ENCODE results near the gene SNX21. TPM values are rescaled to one million over a fixed set of nuclear protein-coding genes. Genes with fewer than 3 reads are reported as not detected.
"Not testable (repeated sequence)": the region's sequence is repeated elsewhere in the genome, so short reads cannot be mapped to it uniquely, and the experiment has no call there.

Gene SNX21
- total RNA-seq, 1 donor from 2014 or later = 26.6 TPM

GRCh38 chr20:45874104-45874481 lies 40.5 kb downstream of the SNX21 start:
- not testable (repeated sequence) for H3K4me1 ChIP-seq (ENCODE audit: control insufficient read depth in 3 of 3, insufficient read depth in 3 of 3, low read length in 3 of 3); H3K27ac ChIP-seq (ENCODE audit: low read depth, low read length); H3K27me3 ChIP-seq (ENCODE audit: control insufficient read depth in 3 of 3, insufficient read depth in 3 of 3, low read length in 3 of 3); H3K4me3 ChIP-seq (ENCODE audit: low read length in 3 of 3); H3K9ac ChIP-seq (ENCODE audit: low read depth in 1 of 3, low read length in 3 of 3); H3K9me3 ChIP-seq (ENCODE audit: control insufficient read depth in 3 of 3, low read length in 3 of 3)
- H3K36me3 ChIP-seq (ENCODE audit: control insufficient read depth in 3 of 3, insufficient read depth in 3 of 3, low read length in 3 of 3) = peaks cover 20 to 26% (median 21%) of the 10 kb centered on the region in 3 donors

GRCh38 chr20:45874576-45874975 lies 41.0 kb downstream of the SNX21 start:
- no peaks in the 10 kb centered on the region for H3K27me3 ChIP-seq (ENCODE audit: control insufficient read depth in 3 of 3, insufficient read depth in 3 of 3, low read length in 3 of 3)
- no peak overlapping the region for H3K27ac ChIP-seq (ENCODE audit: low read depth, low read length)
- no peak overlapping the region for H3K9ac ChIP-seq (ENCODE audit: low read depth in 1 of 3, low read length in 3 of 3)
- no peak overlapping the region for H3K4me3 ChIP-seq (ENCODE audit: low read length in 3 of 3)
- no peaks in the 10 kb centered on the region for H3K4me1 ChIP-seq (ENCODE audit: control insufficient read depth in 3 of 3, insufficient read depth in 3 of 3, low read length in 3 of 3)
- peaks cover 20 to 26% (median 21%) of the 10 kb centered on the region in 3 donors for H3K36me3 ChIP-seq (ENCODE audit: control insufficient read depth in 3 of 3, insufficient read depth in 3 of 3, low read length in 3 of 3)
- no peaks in the 10 kb centered on the region for H3K9me3 ChIP-seq (ENCODE audit: control insufficient read depth in 3 of 3, low read length in 3 of 3)

DNA sequence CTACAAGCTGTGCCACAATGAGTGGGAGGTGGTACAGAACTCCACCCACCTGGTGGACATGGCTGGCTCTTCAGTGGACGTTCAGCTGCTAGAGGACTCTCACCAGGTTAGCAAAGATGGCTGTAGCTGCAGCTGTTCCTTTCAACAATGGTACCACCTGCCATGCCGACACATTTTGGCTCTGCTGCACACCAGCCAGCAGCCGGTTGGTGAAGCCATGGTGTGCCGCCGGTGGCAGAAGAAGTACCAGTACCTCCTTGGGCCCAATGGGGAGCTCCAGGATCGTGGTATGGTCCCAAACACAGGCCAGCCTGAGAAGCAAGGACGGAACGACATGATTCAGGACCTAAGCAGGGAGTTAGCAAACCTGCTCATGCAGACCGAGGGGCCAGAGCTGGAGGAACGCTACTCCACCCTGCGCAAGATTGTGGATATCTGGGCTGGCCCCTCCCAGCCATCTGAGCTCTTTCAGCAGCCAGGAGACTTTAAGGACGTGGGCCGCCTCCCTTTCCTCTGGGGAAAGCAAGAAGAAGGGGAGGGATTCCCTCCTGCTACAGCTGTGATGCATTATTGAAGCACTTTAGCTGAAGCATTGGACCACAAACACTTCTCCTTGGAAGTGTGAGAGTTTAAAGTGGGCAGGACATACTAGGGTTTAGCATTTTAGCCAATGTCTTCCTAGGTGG lies 44.6 kb downstream of the SNX21 start:
- Histone ChIP-seq H3K9me3 (ENCODE audit: control insufficient read depth in 3 of 3, low read length in 3 of 3) (no peaks in the 10 kb centered on the region), H3K4me1 (ENCODE audit: control insufficient read depth in 3 of 3, insufficient read depth in 3 of 3, low read length in 3 of 3) (peaks cover 11 to 16% (median 13%) of the 10 kb centered on the region in 3 donors), H3K27ac (ENCODE audit: low read depth, low read length) (no peak overlapping the region), H3K4me3 (ENCODE audit: low read length in 3 of 3) (no peak overlapping the region), H3K9ac (ENCODE audit: low read depth in 1 of 3, low read length in 3 of 3) (peak overlapping the region in 1 of 3 donors; percentile 25), H3K27me3 (ENCODE audit: control insufficient read depth in 3 of 3, insufficient read depth in 3 of 3, low read length in 3 of 3) (no peaks in the 10 kb centered on the region), H3K36me3 (ENCODE audit: control insufficient read depth in 3 of 3, insufficient read depth in 3 of 3, low read length in 3 of 3) (peaks cover 25 to 28% (median 26%) of the 10 kb centered on the region in 3 donors)

DNA sequence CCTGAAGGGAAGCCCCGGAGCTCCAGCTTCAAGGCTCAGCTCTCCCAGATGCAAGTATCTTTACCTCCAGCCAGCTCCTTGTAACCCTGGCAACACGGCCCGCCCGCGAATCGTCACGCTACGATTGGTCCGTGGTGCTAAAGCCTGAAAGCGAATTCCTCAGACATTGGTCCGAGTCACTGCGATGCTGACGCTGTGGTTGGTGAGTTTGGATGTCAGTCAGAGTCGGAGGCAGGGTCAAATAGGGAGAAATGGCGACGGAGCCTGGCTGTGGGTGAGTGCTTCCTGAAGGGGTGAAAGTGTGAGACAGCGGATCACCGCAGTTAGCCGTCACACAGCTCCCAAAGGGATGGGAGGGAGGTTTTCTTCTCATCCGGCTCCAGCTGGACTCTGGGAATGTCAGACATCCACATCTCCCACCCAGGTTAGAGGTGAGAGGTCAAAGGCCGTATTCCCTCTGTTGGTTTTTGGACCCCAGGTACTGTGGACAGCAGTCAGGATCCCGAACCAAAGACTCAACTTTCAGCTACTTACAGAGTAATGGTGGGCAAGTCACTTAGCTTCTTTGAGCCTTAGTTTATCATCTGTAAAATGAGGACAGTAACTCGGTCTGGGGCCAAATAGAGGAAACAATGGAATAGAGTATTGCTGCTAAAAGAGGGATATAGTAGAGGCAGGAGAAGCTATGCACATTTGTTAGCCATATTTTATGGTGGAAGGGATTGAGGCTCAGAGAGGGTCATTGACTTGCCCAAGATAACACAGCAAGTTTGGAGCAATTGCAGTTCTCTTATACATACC lies 47.6 kb downstream of the SNX21 start, which contains the start of gene ZSWIM1:
Gene ZSWIM1, plus strand, starts transcription at position 240 of the 801 bp plus-strand sequence. CDS start 1,366 bp downstream, outside the sequence.
- peak within 1 kb of the TSS; percentile 76 to 99 (median 96) for H3K9ac ChIP-seq (ENCODE audit: low read depth in 1 of 3, low read length in 3 of 3)
- no peaks in the 10 kb centered on the region for H3K27me3 ChIP-seq (ENCODE audit: control insufficient read depth in 3 of 3, insufficient read depth in 3 of 3, low read length in 3 of 3)
- H3K36me3 ChIP-seq (ENCODE audit: control insufficient read depth in 3 of 3, insufficient read depth in 3 of 3, low read length in 3 of 3) = peaks cover 33 to 37% (median 35%) of the 10 kb centered on the region in 3 donors

DNA sequence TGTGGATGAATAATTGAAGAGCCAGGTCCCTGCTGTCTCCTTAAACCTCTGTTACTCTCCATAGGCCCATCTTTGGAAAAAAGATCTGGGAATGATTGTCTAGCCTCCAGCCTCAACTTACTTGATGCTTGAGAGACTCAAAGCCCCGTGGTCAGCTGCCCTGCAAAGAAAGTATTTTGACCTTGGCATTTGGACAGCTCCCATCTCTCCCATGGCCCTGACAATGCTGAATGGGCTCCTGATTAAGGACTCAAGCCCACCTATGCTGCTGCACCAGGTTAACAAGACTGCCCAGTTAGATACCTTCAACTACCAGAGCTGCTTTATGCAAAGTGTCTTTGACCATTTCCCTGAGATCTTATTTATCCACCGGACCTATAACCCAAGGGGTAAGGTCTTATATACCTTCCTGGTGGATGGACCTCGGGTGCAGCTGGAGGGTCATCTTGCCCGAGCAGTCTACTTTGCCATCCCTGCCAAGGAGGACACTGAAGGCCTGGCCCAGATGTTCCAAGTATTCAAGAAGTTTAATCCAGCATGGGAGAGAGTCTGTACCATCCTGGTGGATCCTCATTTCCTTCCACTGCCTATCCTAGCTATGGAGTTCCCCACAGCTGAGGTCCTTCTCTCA lies 49.0 kb downstream of the SNX21 start:
- peak overlapping the region in 1 of 3 donors; percentile 8 for H3K9ac ChIP-seq (ENCODE audit: low read depth in 1 of 3, low read length in 3 of 3)
- no peak overlapping the region for H3K4me3 ChIP-seq (ENCODE audit: low read length in 3 of 3)
- H3K4me1 ChIP-seq (ENCODE audit: control insufficient read depth in 3 of 3, insufficient read depth in 3 of 3, low read length in 3 of 3) = peaks cover 20 to 34% (median 23%) of the 10 kb centered on the region in 3 donors
- no peaks in the 10 kb centered on the region for H3K9me3 ChIP-seq (ENCODE audit: control insufficient read depth in 3 of 3, low read length in 3 of 3)
- no peaks in the 10 kb centered on the region for H3K27me3 ChIP-seq (ENCODE audit: control insufficient read depth in 3 of 3, insufficient read depth in 3 of 3, low read length in 3 of 3)
- H3K36me3 ChIP-seq (ENCODE audit: control insufficient read depth in 3 of 3, insufficient read depth in 3 of 3, low read length in 3 of 3) = peaks cover 28 to 38% (median 37%) of the 10 kb centered on the region in 3 donors
- no peak overlapping the region for H3K27ac ChIP-seq (ENCODE audit: low read depth, low read length)

More for the DNA sequence above, 47.6 kb downstream of the SNX21 start, which contains the start of gene ZSWIM1:
- H3K4me3 ChIP-seq (ENCODE audit: low read length in 3 of 3) = peak within 1 kb of the TSS; percentile 78 to 99 (median 98)
- H3K4me1 ChIP-seq (ENCODE audit: control insufficient read depth in 3 of 3, insufficient read depth in 3 of 3, low read length in 3 of 3) = peaks cover 17 to 29% (median 20%) of the 10 kb centered on the region in 3 donors
- no peaks in the 10 kb centered on the region for H3K9me3 ChIP-seq (ENCODE audit: control insufficient read depth in 3 of 3, low read length in 3 of 3)
- H3K27ac ChIP-seq (ENCODE audit: low read depth, low read length) = peak within 1 kb of the TSS; percentile 84

- H3K36me3 ChIP-seq (ENCODE audit: control insufficient read depth in 3 of 3, insufficient read depth in 3 of 3, low read length in 3 of 3) = peaks cover 27 to 37% (median 33%) of the 10 kb centered on the region in 3 donors
- H3K27ac ChIP-seq (ENCODE audit: low read depth, low read length) = no peak overlapping the region
- no peaks in the 10 kb centered on the region for H3K27me3 ChIP-seq (ENCODE audit: control insufficient read depth in 3 of 3, insufficient read depth in 3 of 3, low read length in 3 of 3)
- H3K4me1 ChIP-seq (ENCODE audit: control insufficient read depth in 3 of 3, insufficient read depth in 3 of 3, low read length in 3 of 3) = peaks cover 20 to 34% (median 25%) of the 10 kb centered on the region in 3 donors
- no peaks in the 10 kb centered on the region for H3K9me3 ChIP-seq (ENCODE audit: control insufficient read depth in 3 of 3, low read length in 3 of 3)
- no peak overlapping the region for H3K4me3 ChIP-seq (ENCODE audit: low read length in 3 of 3)
- H3K9ac ChIP-seq (ENCODE audit: low read depth in 1 of 3, low read length in 3 of 3) = peak overlapping the region in 1 of 3 donors; percentile 8
These were observed 49.5 kb downstream of the SNX21 start for GRCh38 chr20:45883100-45883469.

GRCh38 chr20:45886590-45887345 lies 53.2 kb downstream of the SNX21 start:
- H3K4me3 ChIP-seq (ENCODE audit: low read length in 3 of 3) = no peak overlapping the region
- H3K27ac ChIP-seq (ENCODE audit: low read depth, low read length) = no peak overlapping the region
- H3K4me1 ChIP-seq (ENCODE audit: control insufficient read depth in 3 of 3, insufficient read depth in 3 of 3, low read length in 3 of 3) = peaks cover 36 to 56% (median 43%) of the 10 kb centered on the region in 3 donors
- H3K27me3 ChIP-seq (ENCODE audit: control insufficient read depth in 3 of 3, insufficient read depth in 3 of 3, low read length in 3 of 3) = no peaks in the 10 kb centered on the region
- H3K36me3 ChIP-seq (ENCODE audit: control insufficient read depth in 3 of 3, insufficient read depth in 3 of 3, low read length in 3 of 3) = peaks cover 27 to 39% (median 35%) of the 10 kb centered on the region in 3 donors
- H3K9ac ChIP-seq (ENCODE audit: low read depth in 1 of 3, low read length in 3 of 3) = no peak overlapping the region
- H3K9me3 ChIP-seq (ENCODE audit: control insufficient read depth in 3 of 3, low read length in 3 of 3) = no peaks in the 10 kb centered on the region

- Histone ChIP-seq H3K36me3 (ENCODE audit: control insufficient read depth in 3 of 3, insufficient read depth in 3 of 3, low read length in 3 of 3) (peaks cover 27 to 39% (median 38%) of the 10 kb centered on the region in 3 donors), H3K4me3 (ENCODE audit: low read length in 3 of 3) (no peak within 1 kb of the TSS)
These were observed 53.7 kb downstream of the SNX21 start, which contains the start of gene SPATA25 for GRCh38 chr20:45887346-45887715. TSS of gene SPATA25 (minus strand) at chr20:45887622. CDS start at chr20:45887590, 32 bp downstream.

DNA sequence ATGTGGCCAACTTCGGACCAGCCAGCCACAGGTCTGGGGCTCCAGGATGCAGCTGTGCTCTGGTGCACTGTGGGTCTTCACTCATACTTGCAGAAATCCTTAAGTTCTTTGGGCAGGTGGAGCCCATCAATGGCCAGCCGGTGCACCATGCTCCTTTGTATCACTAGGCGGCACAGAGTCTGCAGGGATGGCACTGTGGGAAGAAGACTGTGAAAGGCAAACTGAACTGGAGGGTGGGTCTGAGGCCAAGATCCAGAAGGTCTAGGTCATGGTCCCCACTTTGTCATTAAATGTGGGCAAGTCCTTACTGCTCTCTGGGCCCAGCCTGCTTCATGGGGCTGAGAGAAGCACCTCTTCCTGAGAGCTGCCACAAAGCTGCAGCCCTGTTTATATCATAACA lies 55.1 kb downstream of the SNX21 start:
- Histone ChIP-seq H3K4me3 (ENCODE audit: low read length in 3 of 3) (peak overlapping the region in 2 of 3 donors; percentile 4 to 45), H3K27ac (ENCODE audit: low read depth, low read length) (no peak overlapping the region), H3K4me1 (ENCODE audit: control insufficient read depth in 3 of 3, insufficient read depth in 3 of 3, low read length in 3 of 3) (peaks cover 40 to 60% (median 47%) of the 10 kb centered on the region in 3 donors), H3K9me3 (ENCODE audit: control insufficient read depth in 3 of 3, low read length in 3 of 3) (no peaks in the 10 kb centered on the region), H3K27me3 (ENCODE audit: control insufficient read depth in 3 of 3, insufficient read depth in 3 of 3, low read length in 3 of 3) (no peaks in the 10 kb centered on the region), H3K36me3 (ENCODE audit: control insufficient read depth in 3 of 3, insufficient read depth in 3 of 3, low read length in 3 of 3) (peaks cover 27 to 38% (median 33%) of the 10 kb centered on the region in 3 donors), H3K9ac (ENCODE audit: low read depth in 1 of 3, low read length in 3 of 3) (peak overlapping the region in 2 of 3 donors; percentile 13 to 60)

More at GRCh38 chr20:45887346-45887715, 53.7 kb downstream of the SNX21 start, which contains the start of gene SPATA25:
- Histone ChIP-seq H3K27me3 (ENCODE audit: control insufficient read depth in 3 of 3, insufficient read depth in 3 of 3, low read length in 3 of 3) (no peaks in the 10 kb centered on the region), H3K27ac (ENCODE audit: low read depth, low read length) (no peak within 1 kb of the TSS), H3K4me1 (ENCODE audit: control insufficient read depth in 3 of 3, insufficient read depth in 3 of 3, low read length in 3 of 3) (peaks cover 38 to 61% (median 48%) of the 10 kb centered on the region in 3 donors), H3K9me3 (ENCODE audit: control insufficient read depth in 3 of 3, low read length in 3 of 3) (no peaks in the 10 kb centered on the region), H3K9ac (ENCODE audit: low read depth in 1 of 3, low read length in 3 of 3) (peak within 1 kb of the TSS in 2 of 3 donors; percentile 13 to 60)

Data from skeletal muscle tissue (tissue), 4 donors.